ENCODE results near the gene SMARCD3.

- TF ChIP-seq CEBPB (tag; IDR thresholded peaks at IDR 0.05), result no peak
- TF ChIP-seq CTCF (IDR thresholded peaks at IDR 0.05 in 2 of 3, conservative IDR thresholded peaks at IDR 0.05 in 1 of 3; ENCODE audit: insufficient read depth in 2 of 3, low read depth in 1 of 3, low read length in 3 of 3), result no peak
- TF ChIP-seq ZNF639 (CRISPR knock-in tag; conservative IDR thresholded peaks at IDR 0.05 in 1 of 2, IDR thresholded peaks at IDR 0.05 in 1 of 2), result no peak
- no peak for TF ChIP-seq MLLT1 (IDR thresholded peaks at IDR 0.05)
- TF ChIP-seq CREM (IDR thresholded peaks at IDR 0.05; ENCODE audit: low read depth), result no peak
- no peak for TF ChIP-seq NCOA1 (IDR thresholded peaks at IDR 0.05; ENCODE audit: low read depth)
- TF ChIP-seq CREB1 (IDR thresholded peaks at IDR 0.05), result no peak
- no peak for TF ChIP-seq CREB1 (CRISPR knock-in tag; IDR thresholded peaks at IDR 0.05)
- TF ChIP-seq RAD21 (CRISPR knock-in tag; conservative IDR thresholded peaks at IDR 0.05 in 1 of 2, IDR thresholded peaks at IDR 0.05 in 1 of 2), result no peak
- no peak for TF ChIP-seq POLR2A (conservative IDR thresholded peaks at IDR 0.05)
Measured at GRCh38 chr7:151197932-151198331, 50.6 kb downstream of the SMARCD3 start.

Data from K562 (cell line).